ENCODE data around the gene PCGF1. TPM values are rescaled to one million over a fixed set of nuclear protein-coding genes. Genes with fewer than 3 reads are reported as not detected.

The PCGF1 gene
- total RNA-seq, 1 experiment from 2014 or later = 33.0 TPM

DNA sequence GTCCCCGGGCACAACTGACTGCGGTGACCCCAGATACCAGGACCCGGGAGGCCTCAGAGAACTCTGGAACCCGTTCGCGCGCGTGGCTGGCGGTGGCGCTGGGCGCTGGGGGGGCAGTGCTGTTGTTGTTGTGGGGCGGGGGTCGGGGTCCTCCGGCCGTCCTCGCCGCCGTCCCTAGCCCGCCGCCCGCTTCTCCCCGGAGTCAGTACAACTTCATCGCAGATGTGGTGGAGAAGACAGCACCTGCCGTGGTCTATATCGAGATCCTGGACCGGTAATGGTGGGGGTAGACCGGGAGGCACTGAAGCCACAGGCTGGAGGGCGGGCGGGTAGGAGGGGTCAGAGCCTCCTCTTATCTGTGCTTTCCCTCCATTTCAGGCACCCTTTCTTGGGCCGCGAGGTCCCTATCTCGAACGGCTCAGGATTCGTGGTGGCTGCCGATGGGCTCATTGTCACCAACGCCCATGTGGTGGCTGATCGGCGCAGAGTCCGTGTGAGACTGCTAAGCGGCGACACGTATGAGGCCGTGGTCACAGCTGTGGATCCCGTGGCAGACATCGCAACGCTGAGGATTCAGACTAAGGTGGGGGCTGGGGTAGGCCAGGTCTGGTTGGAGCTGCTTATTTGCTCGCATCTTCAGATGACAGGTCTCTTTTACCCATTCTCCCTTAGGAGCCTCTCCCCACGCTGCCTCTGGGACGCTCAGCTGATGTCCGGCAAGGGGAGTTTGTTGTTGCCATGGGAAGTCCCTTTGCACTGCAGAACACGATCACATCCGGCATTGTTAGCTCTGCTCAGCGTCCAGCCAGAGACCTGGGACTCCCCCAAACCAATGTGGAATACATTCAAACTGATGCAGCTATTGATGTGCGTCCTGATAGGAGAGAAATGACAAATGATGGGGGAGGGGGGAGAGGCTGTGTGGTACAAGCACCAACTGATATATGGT is 23.0 kb upstream of the PCGF1 start:
- POLR2A ChIA-PET (ENCODE audit: low non-redundant PET) = interaction anchor here (0.5 kb wide), 1 partner anchor 56 kb away, joined by 7 read pairs; no protein-coding TSS in a partner anchor
- peak overlapping the region; percentile 91 for H3K27ac ChIP-seq (ENCODE audit: low read depth, low read length, poor library complexity, severe bottlenecking)
- intact Hi-C loops (cut with micrococcal nuclease; ENCODE audit: unreplicated experiment) = loop anchor here (5.0 to 10.0 kb wide), 2 partner anchors 196 to 278 kb away; no protein-coding TSS in a partner anchor
- peak; percentile 42 for DNase-seq (ENCODE audit: low spot score)
- peaks cover 30% of the 10 kb centered on the region for H3K36me3 ChIP-seq (ENCODE audit: insufficient read depth, low read length, poor library complexity, severe bottlenecking)
- peaks cover 16% of the 10 kb centered on the region for H3K4me1 ChIP-seq (ENCODE audit: insufficient read depth, low read length, poor library complexity, severe bottlenecking)
- no TSS peak for BruUV-seq (replicated peaks)
- CTCF ChIA-PET = no interaction called here
- no peaks in the 10 kb centered on the region for H3K9me3 ChIP-seq (ENCODE audit: low read depth, low read length, poor library complexity, severe bottlenecking)
- H3K27me3 ChIP-seq (replicated peaks; ENCODE audit: insufficient read depth, low read depth, low read length, poor library complexity) = no peaks in the 10 kb centered on the region
- H3K4me3 ChIP-seq (ENCODE audit: low read depth, low read length, poor library complexity, severe bottlenecking) = peak overlapping the region; percentile 97
- no peak for TF ChIP-seq EZH2 (IDR thresholded peaks at IDR 0.05; ENCODE audit: borderline replicate concordance, low read depth, low read length, poor library complexity, severe bottlenecking)
- TF ChIP-seq, protein P1, sequence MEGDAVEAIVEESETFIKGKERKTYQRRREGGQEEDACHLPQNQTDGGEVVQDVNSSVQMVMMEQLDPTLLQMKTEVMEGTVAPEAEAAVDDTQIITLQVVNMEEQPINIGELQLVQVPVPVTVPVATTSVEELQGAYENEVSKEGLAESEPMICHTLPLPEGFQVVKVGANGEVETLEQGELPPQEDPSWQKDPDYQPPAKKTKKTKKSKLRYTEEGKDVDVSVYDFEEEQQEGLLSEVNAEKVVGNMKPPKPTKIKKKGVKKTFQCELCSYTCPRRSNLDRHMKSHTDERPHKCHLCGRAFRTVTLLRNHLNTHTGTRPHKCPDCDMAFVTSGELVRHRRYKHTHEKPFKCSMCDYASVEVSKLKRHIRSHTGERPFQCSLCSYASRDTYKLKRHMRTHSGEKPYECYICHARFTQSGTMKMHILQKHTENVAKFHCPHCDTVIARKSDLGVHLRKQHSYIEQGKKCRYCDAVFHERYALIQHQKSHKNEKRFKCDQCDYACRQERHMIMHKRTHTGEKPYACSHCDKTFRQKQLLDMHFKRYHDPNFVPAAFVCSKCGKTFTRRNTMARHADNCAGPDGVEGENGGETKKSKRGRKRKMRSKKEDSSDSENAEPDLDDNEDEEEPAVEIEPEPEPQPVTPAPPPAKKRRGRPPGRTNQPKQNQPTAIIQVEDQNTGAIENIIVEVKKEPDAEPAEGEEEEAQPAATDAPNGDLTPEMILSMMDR (conservative IDR thresholded peaks at IDR 0.05; ENCODE audit: low read depth, low read length) = no peak

DNA sequence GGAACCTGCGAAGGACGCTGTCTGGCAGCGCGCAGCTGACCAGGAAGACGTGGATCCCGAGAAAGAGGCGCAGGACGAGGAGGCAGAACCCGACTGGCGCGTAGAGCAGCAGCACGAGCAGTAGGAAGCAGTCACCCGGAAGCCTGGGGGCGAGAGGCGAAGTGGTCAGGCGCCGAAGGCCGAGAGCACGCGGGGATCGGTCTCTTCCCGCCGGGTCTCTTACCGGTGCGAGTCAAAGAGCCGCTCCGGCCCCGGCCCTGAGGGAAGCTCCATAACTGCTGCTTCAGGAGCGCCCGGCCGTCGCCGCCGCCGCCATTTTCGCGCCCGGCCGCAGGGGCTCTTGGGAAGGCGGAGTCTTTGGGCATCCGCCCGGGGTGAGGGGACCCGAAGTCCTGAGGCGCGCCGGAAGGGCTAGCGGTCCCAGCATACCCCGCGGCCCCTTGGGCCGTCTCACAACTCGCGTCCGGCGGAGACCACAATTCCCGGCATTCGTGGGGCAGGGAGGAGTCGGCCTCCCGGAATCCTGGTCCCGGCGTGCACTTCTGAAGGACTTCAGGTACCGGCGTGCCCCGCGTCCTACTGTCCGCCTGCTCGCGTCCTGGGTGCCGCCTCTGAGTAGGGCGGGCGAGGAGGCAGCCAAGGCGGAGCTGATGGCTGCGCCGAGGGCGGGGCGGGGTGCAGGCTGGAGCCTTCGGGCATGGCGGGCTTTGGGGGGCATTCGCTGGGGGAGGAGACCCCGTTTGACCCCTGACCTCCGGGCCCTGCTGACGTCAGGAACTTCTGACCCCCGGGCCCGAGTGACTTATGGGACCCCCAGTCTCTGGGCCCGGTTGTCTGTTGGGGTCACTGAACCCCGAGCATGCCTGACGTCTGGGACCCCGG is 22.1 kb upstream of the PCGF1 start, which contains the start of the genes AUP1 and HTRA2:
TSS of gene AUP1 (minus strand) at position 350 of the 882 bp plus-strand sequence. CDS start at position 273, 77 bp downstream.
TSS of gene HTRA2 (plus strand) at position 577 of the 882 bp plus-strand sequence. CDS start at position 651, 74 bp downstream.
- Histone ChIP-seq H3K27me3 (replicated peaks; ENCODE audit: insufficient read depth, low read depth, low read length, poor library complexity) (no peaks in the 10 kb centered on the region), H3K36me3 (ENCODE audit: insufficient read depth, low read length, poor library complexity, severe bottlenecking) (peaks cover 30% of the 10 kb centered on the region), H3K27ac (ENCODE audit: low read depth, low read length, poor library complexity, severe bottlenecking) (peak within 1 kb of the TSS; percentile 91), H3K4me3 (ENCODE audit: low read depth, low read length, poor library complexity, severe bottlenecking) (peak within 1 kb of the TSS; percentile 97), H3K9me3 (ENCODE audit: low read depth, low read length, poor library complexity, severe bottlenecking) (no peaks in the 10 kb centered on the region), H3K4me1 (ENCODE audit: insufficient read depth, low read length, poor library complexity, severe bottlenecking) (peaks cover 16% of the 10 kb centered on the region)
- peak; percentile 100 for DNase-seq (ENCODE audit: low spot score)
- ChIA-PET CTCF (no interaction called here), POLR2A (ENCODE audit: low non-redundant PET) (interaction anchor here (0.5 kb wide), 1 partner anchor 55 kb away, joined by 7 read pairs; no protein-coding TSS in a partner anchor)
- TF ChIP-seq EZH2 (IDR thresholded peaks at IDR 0.05; ENCODE audit: borderline replicate concordance, low read depth, low read length, poor library complexity, severe bottlenecking) = no peak
- TF ChIP-seq, protein P1 (conservative IDR thresholded peaks at IDR 0.05; ENCODE audit: low read depth, low read length) = no peak
- no TSS peak for BruUV-seq (replicated peaks)
- intact Hi-C loops (cut with micrococcal nuclease; ENCODE audit: unreplicated experiment) = loop anchor here (2.0 to 10.0 kb wide), 4 partner anchors 23 to 277 kb away; partner anchors contain the start of genes CCDC142, PCGF1 and TTC31
